ENCODE data around the gene TRIM47.

GRCh38 chr17:75849724-75850123, 28.7 kb downstream of the TRIM47 start:
- TF ChIP-seq EZH2 (IDR thresholded peaks at IDR 0.05; ENCODE audit: low read depth): no peak
- no peak for TF ChIP-seq CTCF (conservative IDR thresholded peaks at IDR 0.05)
